GM18951 (cell line): ENCODE results near the gene NEK8.

ENCODE experiments used
- POLR2A ChIP-seq: IDR thresholded peaks from 4 replicates; pipeline ENCODE4 v1.6.1; 2011; ENCODE audit warnings: mild to moderate bottlenecking; ENCODE audit not compliant: insufficient read length, insufficient read depth; ENCODE audit errors: extremely low read depth
- in situ Hi-C: fragments of 300-500 bp; cut with MboI; formaldehyde crosslinking; loops from one replicate; pipeline ENCODE4 v1.12.0; 2022; ENCODE audit warnings: low sequenced_read_pairs, mixed read lengths, inconsistent platforms; ENCODE audit not compliant: unreplicated experiment

NEK8 gene

DNA sequence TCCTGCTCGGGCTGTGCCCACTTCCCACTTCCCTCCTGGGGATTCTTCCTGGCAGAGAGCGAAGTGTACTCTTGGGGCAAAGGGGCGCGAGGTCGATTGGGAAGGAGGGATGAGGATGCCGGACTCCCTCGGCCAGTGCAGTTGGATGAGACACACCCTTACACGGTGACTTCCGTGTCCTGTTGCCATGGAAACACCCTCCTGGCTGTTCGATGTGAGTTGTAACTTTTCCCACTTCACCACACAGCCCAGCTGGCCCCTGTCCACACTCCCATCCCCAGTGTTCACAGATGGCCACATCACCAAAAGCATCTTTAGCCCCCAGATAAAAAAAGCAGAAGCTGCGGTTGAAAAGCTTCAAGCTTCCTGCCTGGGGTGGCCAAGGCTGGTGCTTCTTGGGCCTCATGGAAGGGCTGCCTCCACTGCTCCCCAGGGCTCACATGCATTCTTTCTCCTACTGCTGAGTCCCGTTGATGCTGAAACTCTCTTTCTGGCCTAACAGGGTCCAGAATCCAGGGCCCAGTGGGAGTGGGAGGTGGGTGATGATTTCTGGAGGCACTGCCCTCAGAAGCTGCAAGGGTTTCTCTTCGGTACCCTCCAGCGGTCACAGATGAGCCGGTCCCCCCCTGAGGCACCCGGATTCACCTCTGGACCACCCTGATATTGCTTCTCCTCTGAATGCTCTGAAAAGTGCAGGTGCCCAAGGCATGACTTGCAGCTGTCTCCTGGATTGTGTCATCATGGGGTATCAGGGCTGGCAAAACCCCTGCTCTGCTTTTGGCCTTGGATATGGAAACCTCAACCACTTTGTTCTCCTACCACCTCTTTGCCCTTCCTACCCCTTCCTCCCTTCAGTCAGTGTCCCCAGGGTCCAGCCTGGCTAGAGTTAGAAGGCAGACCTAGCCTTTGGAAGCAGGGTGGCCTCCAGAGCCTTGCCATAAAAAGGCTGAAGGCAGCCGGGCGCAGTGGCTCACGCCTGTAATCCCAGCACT, 13.1 kb downstream of the NEK8 start:
- in situ Hi-C loops = no loop called here
- TF ChIP-seq POLR2A = no peak

DNA sequence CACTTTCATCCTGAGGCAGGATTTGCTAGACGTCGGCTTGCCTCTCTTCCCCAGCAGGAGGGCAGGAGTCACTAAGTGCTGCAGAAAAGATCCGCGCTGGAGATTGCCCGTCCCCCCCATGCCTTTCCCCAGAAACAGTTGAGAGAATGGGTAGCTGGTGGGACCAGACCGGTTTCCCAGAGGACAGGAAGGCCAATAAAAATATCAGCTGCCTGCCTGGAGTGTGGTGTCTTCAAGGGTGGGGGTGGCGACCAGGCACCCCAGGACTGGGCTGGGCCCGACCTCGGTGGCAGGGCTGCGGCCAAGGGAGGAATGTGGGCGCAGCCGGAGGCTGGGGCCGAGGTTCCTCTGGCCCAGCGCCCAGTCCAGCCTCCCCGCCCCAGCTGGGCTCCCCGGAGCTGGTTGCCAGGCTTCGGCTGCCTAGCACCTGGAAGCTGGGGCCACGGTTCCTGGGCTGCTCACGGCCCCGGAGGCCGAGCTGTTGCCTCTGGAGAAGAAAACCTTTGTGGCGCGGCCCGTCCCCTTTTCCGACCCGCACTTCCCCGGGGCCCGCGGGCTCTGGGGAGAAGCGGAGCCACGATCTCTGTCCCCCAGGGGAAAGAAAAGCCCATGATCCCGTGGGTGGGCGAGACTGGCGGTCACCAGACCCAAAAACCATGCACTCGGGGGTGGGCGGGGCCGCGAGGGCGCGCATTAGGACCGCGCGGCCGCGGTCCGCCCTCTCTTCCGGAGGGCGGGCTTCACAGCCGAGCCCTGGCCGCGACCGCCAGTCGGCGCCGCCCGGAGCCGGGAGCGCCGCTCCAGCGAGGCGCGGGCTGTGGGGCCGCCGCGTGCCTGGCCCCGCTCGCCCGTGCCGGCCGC, 14.9 kb downstream of the NEK8 start, which contains the start of gene TRAF4:
TSS of gene TRAF4 (plus strand) at position 769 of the 861 bp plus-strand sequence. CDS start 102 bp downstream, outside the sequence.
- in situ Hi-C loops = no loop called here
- peak; percentile 99 for TF ChIP-seq POLR2A

DNA sequence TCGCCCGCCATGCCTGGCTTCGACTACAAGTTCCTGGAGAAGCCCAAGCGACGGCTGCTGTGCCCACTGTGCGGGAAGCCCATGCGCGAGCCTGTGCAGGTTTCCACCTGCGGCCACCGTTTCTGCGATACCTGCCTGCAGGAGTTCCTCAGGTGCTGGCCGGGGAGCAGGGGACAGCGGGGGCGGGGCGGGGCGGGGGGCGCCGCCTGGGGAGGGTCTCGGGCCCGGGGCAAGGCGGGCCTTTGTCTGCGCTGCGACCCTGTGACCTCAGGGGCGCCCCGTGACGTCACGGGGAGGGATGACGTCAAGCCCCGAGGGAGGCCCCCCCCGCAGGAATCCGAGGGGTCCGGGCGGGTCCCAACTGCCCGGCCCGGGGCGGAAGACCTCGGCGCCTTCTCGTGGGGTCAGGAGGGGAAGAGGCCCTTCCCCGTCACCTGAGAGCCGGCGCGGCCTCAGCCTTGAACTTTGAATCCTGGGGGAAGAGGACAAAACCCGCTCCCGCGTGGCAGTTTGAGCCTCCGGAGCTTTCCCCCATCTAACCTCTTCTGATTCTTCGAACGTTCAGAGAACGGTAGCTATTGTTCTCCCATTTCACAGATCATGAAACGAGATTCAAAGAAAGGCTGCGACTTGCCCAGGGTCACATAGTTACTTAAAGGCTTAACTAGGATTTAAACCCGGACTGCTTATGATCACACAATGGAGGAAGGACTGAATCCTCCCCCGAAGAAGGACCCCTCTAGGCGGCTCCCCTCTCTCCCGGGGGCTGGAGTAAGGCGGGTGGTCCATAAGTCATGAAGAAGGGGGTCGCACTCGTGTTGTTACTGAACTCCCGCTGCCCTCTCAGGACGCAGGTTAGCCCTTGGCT, 15.8 kb downstream of the NEK8 start:
- TF ChIP-seq POLR2A = no peak
- in situ Hi-C loops = no loop called here

DNA sequence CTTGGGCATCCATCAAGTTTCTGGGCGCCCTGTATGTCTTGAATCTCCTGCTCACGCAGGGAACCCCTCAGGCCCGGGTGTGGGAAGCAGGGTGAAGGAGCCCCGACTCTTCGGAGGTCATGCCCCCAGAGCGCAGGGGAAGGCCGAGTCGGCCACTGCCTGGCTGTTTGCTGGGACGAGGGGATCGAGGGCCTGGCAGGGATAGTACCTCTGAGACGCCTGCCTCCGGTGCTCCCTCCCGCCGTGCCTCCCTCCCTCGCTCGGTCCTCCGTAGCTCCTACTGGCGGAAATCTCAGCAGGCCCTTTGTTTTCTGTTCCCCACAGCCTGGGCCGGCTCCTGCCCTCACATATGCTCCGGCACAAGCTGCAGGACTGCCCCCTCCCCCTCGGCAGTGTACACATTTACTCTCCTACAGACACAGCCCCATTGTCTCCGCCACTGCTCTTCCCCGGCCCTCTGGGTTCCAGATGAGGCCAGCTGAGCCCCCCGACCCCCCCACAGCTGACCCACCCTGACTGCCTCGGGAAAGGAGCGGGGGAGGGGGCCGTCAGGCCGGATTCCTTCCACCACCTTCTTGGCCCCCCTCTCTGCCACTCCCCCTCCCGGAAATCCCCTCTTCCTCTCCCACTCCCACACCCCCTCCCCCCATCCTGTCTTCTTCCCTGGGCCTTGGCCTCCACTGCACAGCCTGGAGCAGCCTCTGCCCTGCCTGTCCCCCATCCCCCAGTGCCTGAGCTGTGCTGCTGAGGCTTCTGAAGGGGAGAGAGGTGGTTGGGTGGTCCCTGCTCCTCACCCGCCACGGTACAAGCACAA, 16.6 kb downstream of the NEK8 start:
- in situ Hi-C loops = no loop called here
- TF ChIP-seq POLR2A = peak; percentile 44

DNA sequence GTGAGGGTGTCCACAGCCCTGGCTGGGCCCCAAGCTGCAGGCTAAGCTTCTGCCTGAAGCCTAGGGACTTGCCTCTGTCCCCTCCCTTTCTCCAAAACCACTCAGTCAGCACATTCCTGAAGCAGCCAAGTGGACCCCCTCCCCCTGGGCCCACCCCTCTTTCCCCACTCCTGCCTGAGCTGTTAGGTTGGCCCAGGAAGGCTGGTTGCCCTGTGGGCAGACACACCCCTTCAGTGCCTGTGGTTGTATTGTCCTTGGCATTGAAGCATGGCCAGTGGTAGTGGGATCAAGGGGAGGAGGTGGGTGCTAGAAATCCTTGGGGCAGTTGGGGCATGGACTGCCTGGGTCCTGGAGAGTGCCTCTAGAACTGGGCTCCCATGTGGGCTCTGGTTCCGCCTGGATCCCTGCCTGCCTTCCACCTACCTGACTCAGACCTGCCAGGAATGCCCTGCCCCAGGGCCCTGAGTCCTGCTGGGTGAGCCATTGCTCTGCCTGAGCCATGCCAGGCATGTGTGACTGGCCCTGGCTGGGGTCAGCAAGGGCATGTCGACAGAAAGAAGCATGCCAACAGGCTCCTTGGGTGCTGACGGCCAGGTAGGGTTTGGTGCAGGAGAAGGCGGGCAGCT, 17.3 kb downstream of the NEK8 start:
- TF ChIP-seq POLR2A = no peak
- in situ Hi-C loops = no loop called here

DNA sequence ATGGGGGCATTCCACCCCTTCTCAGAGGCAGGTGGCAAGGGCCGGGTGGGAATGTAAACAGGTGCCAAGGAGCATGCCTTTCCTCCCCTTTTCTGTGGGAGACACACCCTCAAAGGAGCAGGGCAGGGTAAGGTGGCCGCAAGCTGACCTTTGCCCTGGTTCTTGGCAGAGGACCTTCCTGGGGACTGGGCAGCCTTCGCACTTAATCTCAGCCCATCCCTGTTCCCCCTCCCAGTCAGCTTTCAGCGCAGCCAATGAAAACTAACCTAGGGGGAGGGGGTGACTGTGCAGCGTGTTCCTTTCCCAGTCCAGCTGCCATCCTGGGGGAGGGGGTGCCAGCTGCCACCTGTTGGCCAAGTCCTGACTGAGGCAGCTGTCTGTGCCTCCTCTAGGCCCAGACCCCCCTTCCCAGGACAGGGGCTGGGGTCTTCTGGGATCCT, 18.0 kb downstream of the NEK8 start:
- in situ Hi-C loops = no loop called here
- TF ChIP-seq POLR2A = no peak

DNA sequence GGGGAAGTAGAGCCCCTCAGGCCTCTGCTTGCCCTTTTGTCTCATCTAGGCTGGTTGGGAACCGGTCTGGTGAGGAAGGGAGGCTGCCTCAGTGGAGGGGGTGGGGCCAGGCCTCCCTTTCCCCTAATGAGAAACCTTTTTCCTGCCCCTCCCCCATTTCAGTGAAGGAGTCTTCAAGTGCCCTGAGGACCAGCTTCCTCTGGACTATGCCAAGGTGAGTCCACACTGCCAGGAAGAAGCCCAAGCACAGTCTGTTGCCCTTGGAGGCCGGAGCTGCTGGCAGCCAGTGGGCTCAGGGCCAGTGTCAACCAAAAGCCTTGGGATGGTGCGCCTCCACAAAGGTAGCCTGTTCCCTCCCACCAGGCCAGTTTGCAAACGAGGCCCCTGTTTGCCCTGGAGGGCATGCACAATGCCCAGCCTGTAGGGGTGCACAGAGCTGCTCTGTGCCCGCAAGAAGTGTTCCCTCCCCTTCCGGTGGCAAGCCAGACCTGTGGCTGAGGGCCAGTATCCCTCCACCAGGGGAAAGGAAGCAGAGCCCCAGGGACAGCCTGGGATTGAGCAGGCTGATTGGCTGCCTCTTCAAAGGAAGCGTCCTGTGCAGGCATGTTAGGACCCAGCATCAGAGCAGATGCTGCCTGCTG, 18.6 kb downstream of the NEK8 start:
- TF ChIP-seq POLR2A = no peak
- in situ Hi-C loops = no loop called here

DNA sequence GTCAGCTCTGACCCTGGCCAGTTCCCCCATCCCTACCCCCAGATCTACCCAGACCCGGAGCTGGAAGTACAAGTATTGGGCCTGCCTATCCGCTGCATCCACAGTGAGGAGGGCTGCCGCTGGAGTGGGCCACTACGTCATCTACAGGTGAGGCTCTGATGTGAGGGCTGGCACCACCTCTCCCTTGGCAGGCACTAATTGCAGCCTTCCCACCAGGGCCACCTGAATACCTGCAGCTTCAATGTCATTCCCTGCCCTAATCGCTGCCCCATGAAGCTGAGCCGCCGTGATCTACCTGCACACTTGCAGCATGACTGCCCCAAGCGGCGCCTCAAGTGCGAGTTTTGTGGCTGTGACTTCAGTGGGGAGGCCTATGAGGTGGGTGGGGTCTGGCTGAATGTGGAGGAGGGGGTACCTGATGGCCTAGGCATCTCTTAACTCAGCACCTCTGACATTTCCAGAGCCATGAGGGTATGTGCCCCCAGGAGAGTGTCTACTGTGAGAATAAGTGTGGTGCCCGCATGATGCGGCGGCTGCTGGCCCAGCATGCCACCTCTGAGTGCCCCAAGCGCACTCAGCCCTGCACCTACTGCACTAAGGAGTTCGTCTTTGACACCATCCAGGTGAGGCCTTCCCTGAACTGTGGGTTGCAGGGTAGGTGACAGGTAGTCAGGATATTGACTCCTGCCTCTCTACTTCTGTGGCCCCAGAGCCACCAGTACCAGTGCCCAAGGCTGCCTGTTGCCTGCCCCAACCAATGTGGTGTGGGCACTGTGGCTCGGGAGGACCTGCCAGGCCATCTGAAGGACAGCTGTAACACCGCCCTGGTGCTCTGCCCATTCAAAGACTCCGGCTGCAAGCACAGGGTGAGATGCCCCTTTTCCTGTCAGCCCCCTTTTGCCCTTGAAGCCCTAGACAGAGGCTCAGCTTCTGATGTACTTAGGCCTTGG, 19.5 kb downstream of the NEK8 start:
- in situ Hi-C loops = no loop called here
- TF ChIP-seq POLR2A = peak; percentile 26

DNA sequence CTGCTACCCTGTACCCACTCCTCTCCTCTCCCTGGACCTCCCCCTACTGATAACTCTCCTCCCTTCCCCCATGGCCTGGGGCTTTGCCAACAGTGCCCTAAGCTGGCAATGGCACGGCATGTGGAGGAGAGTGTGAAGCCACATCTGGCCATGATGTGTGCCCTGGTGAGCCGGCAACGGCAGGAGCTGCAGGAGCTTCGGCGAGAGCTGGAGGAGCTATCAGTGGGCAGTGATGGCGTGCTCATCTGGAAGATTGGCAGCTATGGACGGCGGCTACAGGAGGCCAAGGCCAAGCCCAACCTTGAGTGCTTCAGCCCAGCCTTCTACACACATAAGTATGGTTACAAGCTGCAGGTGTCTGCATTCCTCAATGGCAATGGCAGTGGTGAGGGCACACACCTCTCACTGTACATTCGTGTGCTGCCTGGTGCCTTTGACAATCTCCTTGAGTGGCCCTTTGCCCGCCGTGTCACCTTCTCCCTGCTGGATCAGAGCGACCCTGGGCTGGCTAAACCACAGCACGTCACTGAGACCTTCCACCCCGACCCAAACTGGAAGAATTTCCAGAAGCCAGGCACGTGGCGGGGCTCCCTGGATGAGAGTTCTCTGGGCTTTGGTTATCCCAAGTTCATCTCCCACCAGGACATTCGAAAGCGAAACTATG, 20.4 kb downstream of the NEK8 start:
- no peak for TF ChIP-seq POLR2A
- in situ Hi-C loops = no loop called here

DNA sequence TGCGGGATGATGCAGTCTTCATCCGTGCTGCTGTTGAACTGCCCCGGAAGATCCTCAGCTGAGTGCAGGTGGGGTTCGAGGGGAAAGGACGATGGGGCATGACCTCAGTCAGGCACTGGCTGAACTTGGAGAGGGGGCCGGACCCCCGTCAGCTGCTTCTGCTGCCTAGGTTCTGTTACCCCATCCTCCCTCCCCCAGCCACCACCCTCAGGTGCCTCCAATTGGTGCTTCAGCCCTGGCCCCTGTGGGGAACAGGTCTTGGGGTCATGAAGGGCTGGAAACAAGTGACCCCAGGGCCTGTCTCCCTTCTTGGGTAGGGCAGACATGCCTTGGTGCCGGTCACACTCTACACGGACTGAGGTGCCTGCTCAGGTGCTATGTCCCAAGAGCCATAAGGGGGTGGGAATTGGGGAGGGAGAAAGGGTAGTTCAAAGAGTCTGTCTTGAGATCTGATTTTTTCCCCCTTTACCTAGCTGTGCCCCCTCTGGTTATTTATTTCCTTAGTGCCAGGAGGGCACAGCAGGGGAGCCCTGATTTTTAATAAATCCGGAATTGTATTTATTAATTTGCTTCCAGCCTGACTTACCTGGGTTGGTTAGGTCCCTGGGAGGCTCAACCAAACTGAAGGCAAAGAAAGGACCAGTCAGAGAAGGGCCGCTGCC, 21.1 kb downstream of the NEK8 start:
- in situ Hi-C loops = no loop called here
- no peak for TF ChIP-seq POLR2A
